ENCODE data around the gene CA10. TPM values are rescaled to one million over a fixed set of nuclear protein-coding genes. Genes with fewer than 3 reads are reported as not detected.

Gene CA10
- total RNA-seq, 2 experiments from 2014 or later: not detected

- H3K36me3 Mint-ChIP-seq (ENCODE audit: low read depth): no peaks in the 10 kb centered on the region
- H3K4me3 Mint-ChIP-seq: no peak overlapping the region
Measured at GRCh38 chr17:52201767-52202519, 43.4 kb upstream of the CA10 start.

GRCh38 chr17:52191491-52191890 is 33.0 kb upstream of the CA10 start:
- no peak overlapping the region for H3K4me3 Mint-ChIP-seq
- ChIA-PET CTCF (no interaction called here), POLR2A (no interaction called here)
- H3K4me1 ChIP-seq (ENCODE audit: insufficient read depth, low read length): no peaks in the 10 kb centered on the region
- intact Hi-C loops (cut with DNase I, micrococcal nuclease): no loop called here
- ATAC-seq (ENCODE audit: poor library complexity) (no peak), DNase-seq (no peak)
- H3K36me3 ChIP-seq (ENCODE audit: insufficient read depth, low read length): no peaks in the 10 kb centered on the region
- no peaks in the 10 kb centered on the region for H3K27me3 Mint-ChIP-seq
- H3K27me3 ChIP-seq (ENCODE audit: control insufficient read depth in 1 of 2, insufficient read depth in 2 of 2, low read length in 2 of 2): no peaks in the 10 kb centered on the region
- no peaks in the 10 kb centered on the region for H3K36me3 Mint-ChIP-seq (ENCODE audit: low read depth)
- H3K27ac Mint-ChIP-seq: no peak overlapping the region
- H3K9me3 Mint-ChIP-seq: peaks cover 3% of the 10 kb centered on the region
- H3K9me3 ChIP-seq (ENCODE audit: control insufficient read depth in 1 of 2, insufficient read depth in 1 of 2, low read length in 2 of 2): no peaks in the 10 kb centered on the region
- no peak overlapping the region for H3K4me3 ChIP-seq (ENCODE audit: low read length)
- H3K4me1 Mint-ChIP-seq (ENCODE audit: low read depth): no peaks in the 10 kb centered on the region
- no peak overlapping the region for H3K27ac ChIP-seq (ENCODE audit: low read depth in 1 of 2, low read length in 2 of 2)
- TF ChIP-seq CTCF (IDR thresholded peaks at IDR 0.05): no peak

More at GRCh38 chr17:52201767-52202519, 43.4 kb upstream of the CA10 start:
- Histone ChIP-seq H3K4me3 (ENCODE audit: low read length) (no peak overlapping the region), H3K9me3 (ENCODE audit: control insufficient read depth in 1 of 2, insufficient read depth in 1 of 2, low read length in 2 of 2) (no peaks in the 10 kb centered on the region), H3K4me1 (ENCODE audit: insufficient read depth, low read length) (no peaks in the 10 kb centered on the region), H3K27ac (ENCODE audit: low read depth in 1 of 2, low read length in 2 of 2) (no peak overlapping the region), H3K36me3 (ENCODE audit: insufficient read depth, low read length) (no peaks in the 10 kb centered on the region), H3K27me3 (ENCODE audit: control insufficient read depth in 1 of 2, insufficient read depth in 2 of 2, low read length in 2 of 2) (peaks cover 0 to 3% of the 10 kb centered on the region in 2 experiments)
- DNase-seq (no peak), ATAC-seq (ENCODE audit: poor library complexity) (no peak)
- intact Hi-C loops (cut with DNase I, micrococcal nuclease): no loop called here
- Mint-ChIP-seq H3K4me1 (ENCODE audit: low read depth) (no peaks in the 10 kb centered on the region), H3K27ac (no peak overlapping the region), H3K27me3 (peaks cover 5% of the 10 kb centered on the region), H3K9me3 (peaks cover 3% of the 10 kb centered on the region)
- POLR2A ChIA-PET: no interaction called here
- CTCF ChIA-PET: no interaction called here
- TF ChIP-seq CTCF (IDR thresholded peaks at IDR 0.05): no peak

GRCh38 chr17:52181782-52182181 is 23.3 kb upstream of the CA10 start:
- intact Hi-C loops (cut with DNase I, micrococcal nuclease): no loop called here
- peaks cover 6% of the 10 kb centered on the region for H3K9me3 Mint-ChIP-seq
- no peak overlapping the region for H3K4me3 Mint-ChIP-seq
- no peak overlapping the region for H3K27ac Mint-ChIP-seq
- Histone ChIP-seq H3K36me3 (ENCODE audit: insufficient read depth, low read length) (no peaks in the 10 kb centered on the region), H3K27ac (ENCODE audit: low read depth in 1 of 2, low read length in 2 of 2) (no peak overlapping the region), H3K9me3 (ENCODE audit: control insufficient read depth in 1 of 2, insufficient read depth in 1 of 2, low read length in 2 of 2) (no peaks in the 10 kb centered on the region), H3K27me3 (ENCODE audit: control insufficient read depth in 1 of 2, insufficient read depth in 2 of 2, low read length in 2 of 2) (peaks cover 0 to 4% of the 10 kb centered on the region in 2 experiments), H3K4me1 (ENCODE audit: insufficient read depth, low read length) (no peaks in the 10 kb centered on the region), H3K4me3 (ENCODE audit: low read length) (no peak overlapping the region)
- H3K4me1 Mint-ChIP-seq (ENCODE audit: low read depth): no peaks in the 10 kb centered on the region
- ChIA-PET POLR2A (no interaction called here), CTCF (interaction anchor here (0.6 kb wide), 1 partner anchor 10 kb away, joined by 3 read pairs; no protein-coding TSS in a partner anchor)
- no peaks in the 10 kb centered on the region for H3K36me3 Mint-ChIP-seq (ENCODE audit: low read depth)
- H3K27me3 Mint-ChIP-seq: no peaks in the 10 kb centered on the region
- TF ChIP-seq CTCF (IDR thresholded peaks at IDR 0.05): no peak
- ATAC-seq (ENCODE audit: poor library complexity) (no peak), DNase-seq (no peak)
